ENCODE measurements around the gene CPNE7.
"Not testable (repeated sequence)": the region's sequence is repeated elsewhere in the genome, so short reads cannot be mapped to it uniquely, and the experiment has no call there.

Gene CPNE7

GRCh38 chr16:89565506-89566372, 9.8 kb upstream of the CPNE7 start:
- no peak for DNase-seq (ENCODE audit: low read depth, low spot score)

- no peak for DNase-seq (ENCODE audit: low read depth, low spot score)
These were observed 7.6 kb upstream of the CPNE7 start for GRCh38 chr16:89567656-89568594.

- no peak for DNase-seq (ENCODE audit: low read depth, low spot score)
These were observed 5.8 kb upstream of the CPNE7 start for GRCh38 chr16:89569506-89570341.

GRCh38 chr16:89570342-89570923, 5.1 kb upstream of the CPNE7 start:
- no peak for DNase-seq (ENCODE audit: low read depth, low spot score)

- DNase-seq (ENCODE audit: low read depth, low spot score) = not testable (repeated sequence)
These were observed 4.5 kb upstream of the CPNE7 start for GRCh38 chr16:89570983-89571598.

GRCh38 chr16:89571636-89572035, 3.9 kb upstream of the CPNE7 start:
- DNase-seq (ENCODE audit: low read depth, low spot score) = no peak

- no peak for DNase-seq (ENCODE audit: low read depth, low spot score)
These were observed 3.5 kb upstream of the CPNE7 start for GRCh38 chr16:89572073-89572484.

- DNase-seq (ENCODE audit: low read depth, low spot score) = no peak
These were observed 2.9 kb upstream of the CPNE7 start for GRCh38 chr16:89572485-89573205.

- no peak for DNase-seq (ENCODE audit: low read depth, low spot score)
These were observed 1.5 kb upstream of the CPNE7 start for GRCh38 chr16:89573826-89574680.

GRCh38 chr16:89574681-89575246, 794 bp upstream of the CPNE7 start:
- DNase-seq (ENCODE audit: low read depth, low spot score) = no peak

- no peak for DNase-seq (ENCODE audit: low read depth, low spot score)
These were observed 846 bp downstream of the CPNE7 start for GRCh38 chr16:89576153-89577054.

- DNase-seq (ENCODE audit: low read depth, low spot score) = no peak
These were observed 1.6 kb downstream of the CPNE7 start for GRCh38 chr16:89577055-89577759.

GRCh38 chr16:89579351-89579750, 3.8 kb downstream of the CPNE7 start:
- no peak for DNase-seq (ENCODE audit: low read depth, low spot score)

- DNase-seq (ENCODE audit: low read depth, low spot score) = no peak
These were observed 5.6 kb downstream of the CPNE7 start for GRCh38 chr16:89581045-89581695.

- DNase-seq (ENCODE audit: low read depth, low spot score) = no peak
These were observed 6.5 kb downstream of the CPNE7 start for GRCh38 chr16:89581861-89582563.

- DNase-seq (ENCODE audit: low read depth, low spot score) = no peak
These were observed 7.1 kb downstream of the CPNE7 start for GRCh38 chr16:89582614-89583196.
